ENCODE results near the gene DCLK2. TPM values are rescaled to one million over a fixed set of nuclear protein-coding genes. Genes with fewer than 3 reads are reported as not detected.
"Not testable (repeated sequence)": the region's sequence is repeated elsewhere in the genome, so short reads cannot be mapped to it uniquely, and the experiment has no call there.

Gene DCLK2
- total RNA-seq, 1 donor from 2014 or later, result 4.9 TPM

- Histone ChIP-seq H3K27ac (no peak overlapping the region), H3K27me3 (no peaks in the 10 kb centered on the region), H3K4me3 (no peak overlapping the region), H3K36me3 (no peaks in the 10 kb centered on the region), H3K9me3 (no peaks in the 10 kb centered on the region), H3K4me1 (no peaks in the 10 kb centered on the region)
- intact Hi-C loops (cut with DNase I), result no loop called here
- TF ChIP-seq CTCF (IDR thresholded peaks at IDR 0.05), result no peak
- DNase-seq (no peak), ATAC-seq (no peak)
Measured at GRCh38 chr4:150192986-150193385, 114.7 kb downstream of the DCLK2 start.

GRCh38 chr4:150197256-150197655 is 119.0 kb downstream of the DCLK2 start:
- H3K27ac ChIP-seq; H3K4me1 ChIP-seq; intact Hi-C loops (cut with DNase I): not testable (repeated sequence)

GRCh38 chr4:150199056-150199455 is 120.8 kb downstream of the DCLK2 start:
- Histone ChIP-seq H3K27ac (no peak overlapping the region), H3K4me1 (no peaks in the 10 kb centered on the region), H3K36me3 (no peaks in the 10 kb centered on the region), H3K9me3 (no peaks in the 10 kb centered on the region), H3K27me3 (no peaks in the 10 kb centered on the region), H3K4me3 (no peak overlapping the region)
- DNase-seq (no peak), ATAC-seq (no peak)
- intact Hi-C loops (cut with DNase I), result no loop called here
- TF ChIP-seq CTCF (IDR thresholded peaks at IDR 0.05), result no peak

More at GRCh38 chr4:150197256-150197655, 119.0 kb downstream of the DCLK2 start:
- H3K4me3 ChIP-seq, H3K36me3 ChIP-seq, H3K27me3 ChIP-seq, DNase-seq, ATAC-seq, H3K9me3 ChIP-seq: not testable (repeated sequence)

DNA sequence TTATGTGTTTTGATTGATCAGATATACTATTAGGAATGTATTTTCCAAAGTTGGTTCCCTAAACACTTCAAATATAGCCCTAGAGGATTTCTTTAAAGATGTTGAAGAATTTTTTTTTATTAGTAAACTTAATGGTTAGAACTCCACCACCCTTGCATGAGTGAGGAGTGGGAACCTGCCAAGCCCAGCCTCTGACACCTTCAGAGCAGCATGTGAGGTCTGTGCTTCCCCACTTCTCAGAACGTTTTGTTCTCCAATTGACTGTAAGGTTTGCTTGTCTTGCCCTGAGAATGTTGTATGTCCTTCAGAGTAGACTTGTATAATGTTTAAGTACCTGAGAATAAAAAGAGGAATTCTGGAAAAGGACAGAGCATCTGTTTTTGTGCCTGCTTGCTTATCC is 126.8 kb downstream of the DCLK2 start:
- Histone ChIP-seq H3K4me3 (no peak overlapping the region), H3K27ac (no peak overlapping the region), H3K27me3 (no peaks in the 10 kb centered on the region), H3K36me3 (no peaks in the 10 kb centered on the region), H3K9me3 (no peaks in the 10 kb centered on the region), H3K4me1 (peaks cover 7% of the 10 kb centered on the region)
- DNase-seq (no peak), ATAC-seq (no peak)
- intact Hi-C loops (cut with DNase I), result no loop called here
- no peak for TF ChIP-seq CTCF (IDR thresholded peaks at IDR 0.05)

GRCh38 chr4:150206265-150206664 is 128.0 kb downstream of the DCLK2 start:
- ATAC-seq (no peak), DNase-seq (no peak)
- intact Hi-C loops (cut with DNase I), result no loop called here
- H3K4me1 ChIP-seq, result peaks cover 7% of the 10 kb centered on the region
- H3K36me3 ChIP-seq, result no peaks in the 10 kb centered on the region
- no peaks in the 10 kb centered on the region for H3K27me3 ChIP-seq
- no peak overlapping the region for H3K4me3 ChIP-seq
- H3K27ac ChIP-seq, result no peak overlapping the region
- no peaks in the 10 kb centered on the region for H3K9me3 ChIP-seq
- TF ChIP-seq CTCF (IDR thresholded peaks at IDR 0.05), result no peak

GRCh38 chr4:150206954-150207353 is 128.7 kb downstream of the DCLK2 start:
- H3K27ac ChIP-seq, result no peak overlapping the region
- ATAC-seq (no peak), DNase-seq (no peak)
- no peaks in the 10 kb centered on the region for H3K27me3 ChIP-seq
- no peaks in the 10 kb centered on the region for H3K9me3 ChIP-seq
- no peak for TF ChIP-seq CTCF (IDR thresholded peaks at IDR 0.05)
- peaks cover 7% of the 10 kb centered on the region for H3K4me1 ChIP-seq
- H3K36me3 ChIP-seq, result no peaks in the 10 kb centered on the region
- H3K4me3 ChIP-seq, result no peak overlapping the region
- intact Hi-C loops (cut with DNase I), result no loop called here
